GM19467 (cell line): Measurements from ENCODE around the gene VAMP2.
A peak's percentile ranks its signal among the peaks of the same experiment; 100 is the strongest.

ENCODE experiments used
- ATAC-seq: cut with Tn5 transposase; IDR thresholded peaks from one replicate; pipeline ENCODE4 v1.9.1; 2021; ENCODE audit warnings: mild to moderate bottlenecking, moderate library complexity; ENCODE audit not compliant: unreplicated experiment

VAMP2 gene

GRCh38 chr17:8143581-8144400 is 19.0 kb downstream of the VAMP2 start:
- ATAC-seq, result no peak

GRCh38 chr17:8142887-8143580 is 19.7 kb downstream of the VAMP2 start:
- ATAC-seq, result no peak

GRCh38 chr17:8142158-8142886 is 20.4 kb downstream of the VAMP2 start:
- no peak for ATAC-seq

GRCh38 chr17:8141741-8142140 is 21.0 kb downstream of the VAMP2 start:
- no peak for ATAC-seq

- no peak for ATAC-seq
Measured at GRCh38 chr17:8141045-8141444, 21.7 kb downstream of the VAMP2 start.

GRCh38 chr17:8140065-8141029 is 22.4 kb downstream of the VAMP2 start:
- ATAC-seq, result no peak

GRCh38 chr17:8138672-8139371 is 23.9 kb downstream of the VAMP2 start:
- ATAC-seq, result peak; percentile 73

- peak; percentile 4 for ATAC-seq
Measured at GRCh38 chr17:8138374-8138671, 24.4 kb downstream of the VAMP2 start.

- no peak for ATAC-seq
Measured at GRCh38 chr17:8137645-8138373, 24.9 kb downstream of the VAMP2 start.

GRCh38 chr17:8133941-8134340 is 28.8 kb downstream of the VAMP2 start:
- no peak for ATAC-seq

- ATAC-seq, result no peak
Measured at GRCh38 chr17:8133399-8133798, 29.3 kb downstream of the VAMP2 start.

- ATAC-seq, result no peak
Measured at GRCh38 chr17:8131844-8132441, 30.8 kb downstream of the VAMP2 start.

GRCh38 chr17:8128125-8128784 is 34.5 kb downstream of the VAMP2 start:
- no peak for ATAC-seq

- ATAC-seq, result no peak
Measured at GRCh38 chr17:8126491-8127066, 36.2 kb downstream of the VAMP2 start.

GRCh38 chr17:8125947-8126490 is 36.7 kb downstream of the VAMP2 start:
- ATAC-seq, result no peak

GRCh38 chr17:8125154-8125946 is 37.4 kb downstream of the VAMP2 start:
- no peak for ATAC-seq
